ENCODE results near the gene MBNL3. TPM values are rescaled to one million over a fixed set of nuclear protein-coding genes. Genes with fewer than 3 reads are reported as not detected.

The MBNL3 gene
- total RNA-seq, 4 donors from 2014 or later: 1.7 to 4.5 (median 2.8) TPM

- no peak for ATAC-seq
- Histone ChIP-seq H3K36me3 (no peaks in the 10 kb centered on the region), H3K4me3 (no peak overlapping the region), H3K27ac (no peak overlapping the region), H3K9me3 (no peaks in the 10 kb centered on the region), H3K27me3 (no peaks in the 10 kb centered on the region), H3K4me1 (no peaks in the 10 kb centered on the region)
- in situ Hi-C loops (cut with MboI; ENCODE audit: low sequenced_read_pairs in 4 of 4) (no loop called here), intact Hi-C loops (cut with DNase I; ENCODE audit: low total_unique reads) (no loop called here)
- no peak for DNase-seq
- TF ChIP-seq POLR2A (IDR thresholded peaks at IDR 0.05) (no peak), CTCF (IDR thresholded peaks at IDR 0.05 in 4 of 5, conservative IDR thresholded peaks at IDR 0.05 in 1 of 5) (no peak)
These were observed 76.6 kb downstream of the MBNL3 start for GRCh38 chrX:132412208-132412607.

GRCh38 chrX:132411310-132411977 is 77.4 kb downstream of the MBNL3 start:
- H3K9me3 ChIP-seq: no peaks in the 10 kb centered on the region
- TF ChIP-seq POLR2A (IDR thresholded peaks at IDR 0.05) (no peak), CTCF (IDR thresholded peaks at IDR 0.05 in 4 of 5, conservative IDR thresholded peaks at IDR 0.05 in 1 of 5) (no peak)
- intact Hi-C loops (cut with DNase I; ENCODE audit: low total_unique reads): no loop called here
- H3K27me3 ChIP-seq: no peaks in the 10 kb centered on the region
- in situ Hi-C loops (cut with MboI; ENCODE audit: low sequenced_read_pairs in 4 of 4): no loop called here
- no peaks in the 10 kb centered on the region for H3K4me1 ChIP-seq
- ATAC-seq (no peak), DNase-seq (no peak)
- no peaks in the 10 kb centered on the region for H3K36me3 ChIP-seq
- H3K4me3 ChIP-seq: no peak overlapping the region
- H3K27ac ChIP-seq: no peak overlapping the region

- intact Hi-C loops (cut with DNase I; ENCODE audit: low total_unique reads) (no loop called here), in situ Hi-C loops (cut with MboI; ENCODE audit: low sequenced_read_pairs in 4 of 4) (no loop called here)
- no peaks in the 10 kb centered on the region for H3K36me3 ChIP-seq
- no peaks in the 10 kb centered on the region for H3K4me1 ChIP-seq
- TF ChIP-seq POLR2A (IDR thresholded peaks at IDR 0.05) (no peak), CTCF (IDR thresholded peaks at IDR 0.05 in 4 of 5, conservative IDR thresholded peaks at IDR 0.05 in 1 of 5) (no peak)
- no peak overlapping the region for H3K27ac ChIP-seq
- DNase-seq: no peak
- H3K9me3 ChIP-seq: no peaks in the 10 kb centered on the region
- no peaks in the 10 kb centered on the region for H3K27me3 ChIP-seq
- no peak for ATAC-seq
- H3K4me3 ChIP-seq: no peak overlapping the region
These were observed 78.9 kb downstream of the MBNL3 start for GRCh38 chrX:132409780-132410556.

GRCh38 chrX:132407691-132408090 is 81.1 kb downstream of the MBNL3 start:
- intact Hi-C loops (cut with DNase I; ENCODE audit: low total_unique reads) (no loop called here), in situ Hi-C loops (cut with MboI; ENCODE audit: low sequenced_read_pairs in 4 of 4) (no loop called here)
- TF ChIP-seq POLR2A (IDR thresholded peaks at IDR 0.05) (no peak), CTCF (IDR thresholded peaks at IDR 0.05 in 4 of 5, conservative IDR thresholded peaks at IDR 0.05 in 1 of 5) (no peak)
- DNase-seq: no peak
- Histone ChIP-seq H3K27me3 (no peaks in the 10 kb centered on the region), H3K4me3 (no peak overlapping the region), H3K9me3 (no peaks in the 10 kb centered on the region), H3K27ac (no peak overlapping the region), H3K4me1 (no peaks in the 10 kb centered on the region), H3K36me3 (no peaks in the 10 kb centered on the region)
- no peak for ATAC-seq
